Cardiac muscle cell (in vitro differentiated cells and primary cell): ENCODE data around the gene MTURN. TPM values are rescaled to one million over a fixed set of nuclear protein-coding genes. Genes with fewer than 3 reads are reported as not detected.

Source experiments
- DNase-seq, 2 donors: peaks; one replicate each; pipeline versions ENCODE4 v3.0.0 to v3.0.0-alpha.2; 2010 to 2017; ENCODE audit warnings: low read depth in 1 of 2, low spot score in 1 of 2
- H3K27ac ChIP-seq: fragments of 200-600 bp; sonication (generic); 2 replicates; pipeline ENCODE4 v1.5.1; 2016
- H3K27me3 ChIP-seq: fragments of 200-600 bp; sonication (generic); 2 replicates; pipeline ENCODE4 v1.6.0; 2016; ENCODE audit warnings: control low read depth
- H3K36me3 ChIP-seq: fragments of 200-600 bp; sonication (generic); 2 replicates; pipeline ENCODE4 v1.5.1; 2016; ENCODE audit warnings: control low read depth
- H3K4me1 ChIP-seq: fragments of 200-600 bp; sonication (generic); 2 replicates; pipeline ENCODE4 v1.8.1; 2017; ENCODE audit warnings: low read depth, mild to moderate bottlenecking, mixed run types
- H3K4me3 ChIP-seq: fragments of 200-600 bp; sonication (generic); 2 replicates; pipeline ENCODE4 v1.5.1; 2016; ENCODE audit warnings: mild to moderate bottlenecking
- H3K9me3 ChIP-seq: fragments of 200-600 bp; sonication (generic); 2 replicates; pipeline ENCODE4 v1.5.1; 2017; ENCODE audit warnings: low read depth, mild to moderate bottlenecking, control low read depth
- CTCF ChIP-seq: IDR thresholded peaks from 2 replicates; pipeline ENCODE4 v1.5.1; 2012; ENCODE audit warnings: low read depth, mild to moderate bottlenecking, low read length
- polyA plus RNA-seq: library from polyadenylated mRNA; unstranded; fragments of >200 nt; fragmentation: Nextera tagmentation; extraction: Ambion mirVana; gene quantifications from 2 replicates; pipeline ENCODE4 v1.2.1, GENCODE V29; 2016
- total RNA-seq: library from RNA; depleted of rRNA; stranded (reverse); fragments of >200 nt; gene quantifications from 2 replicates; pipeline ENCODE4 v1.2.3, GENCODE V29; 2016

Gene MTURN
- total and polyA plus RNA-seq, 2 experiments from 2014 or later = 11.2 to 39.3 TPM

- no peak overlapping the region for H3K27ac ChIP-seq
- peaks cover 4% of the 10 kb centered on the region for H3K9me3 ChIP-seq
- H3K36me3 ChIP-seq = no peaks in the 10 kb centered on the region
- no peaks in the 10 kb centered on the region for H3K4me1 ChIP-seq
- no peaks in the 10 kb centered on the region for H3K27me3 ChIP-seq
- DNase-seq = no peak
- no peak for TF ChIP-seq CTCF
- no peak overlapping the region for H3K4me3 ChIP-seq
These were observed 22.6 kb upstream of the MTURN start for GRCh38 chr7:30112103-30112713.

GRCh38 chr7:30113144-30113543, 21.6 kb upstream of the MTURN start:
- Histone ChIP-seq H3K36me3 (no peaks in the 10 kb centered on the region), H3K27me3 (no peaks in the 10 kb centered on the region), H3K4me3 (no peak overlapping the region), H3K27ac (no peak overlapping the region), H3K4me1 (no peaks in the 10 kb centered on the region), H3K9me3 (peaks cover 4% of the 10 kb centered on the region)
- no peak for DNase-seq
- TF ChIP-seq CTCF = no peak

- H3K4me3 ChIP-seq = no peak overlapping the region
- no peaks in the 10 kb centered on the region for H3K27me3 ChIP-seq
- no peak overlapping the region for H3K27ac ChIP-seq
- H3K4me1 ChIP-seq = no peaks in the 10 kb centered on the region
- TF ChIP-seq CTCF = no peak
- no peaks in the 10 kb centered on the region for H3K36me3 ChIP-seq
- no peak for DNase-seq
- H3K9me3 ChIP-seq = peaks cover 4% of the 10 kb centered on the region
These were observed 20.1 kb upstream of the MTURN start for GRCh38 chr7:30114536-30115238.

GRCh38 chr7:30115709-30116297, 19.0 kb upstream of the MTURN start:
- no peak for DNase-seq
- Histone ChIP-seq H3K27ac (no peak overlapping the region), H3K4me3 (no peak overlapping the region), H3K27me3 (no peaks in the 10 kb centered on the region), H3K36me3 (no peaks in the 10 kb centered on the region), H3K4me1 (no peaks in the 10 kb centered on the region), H3K9me3 (no peaks in the 10 kb centered on the region)
- TF ChIP-seq CTCF = no peak

GRCh38 chr7:30116771-30117170, 18.0 kb upstream of the MTURN start:
- no peaks in the 10 kb centered on the region for H3K36me3 ChIP-seq
- H3K4me3 ChIP-seq = no peak overlapping the region
- peak overlapping the region; percentile 19 for H3K27ac ChIP-seq
- peak in 1 of 2 donors; percentile 38 for DNase-seq
- H3K9me3 ChIP-seq = no peaks in the 10 kb centered on the region
- no peaks in the 10 kb centered on the region for H3K4me1 ChIP-seq
- H3K27me3 ChIP-seq = no peaks in the 10 kb centered on the region
- TF ChIP-seq CTCF = no peak
